IMR-90 (cell line): ENCODE measurements around the gene NRARP. TPM values are rescaled to one million over a fixed set of nuclear protein-coding genes. Genes with fewer than 3 reads are reported as not detected.

ENCODE experiments used
- ATAC-seq: fragments of 200-7000 bp; cut with Tn5 transposase; 2 replicates; pipeline ENCODE4 v1.9.1; 2020; ENCODE audit warnings: low read depth, mild to moderate bottlenecking, moderate library complexity
- BruUV-seq: library from RNA; stranded (reverse); fragments of 400-500 nt; replicated peaks from 2 replicates; lab custom pipeline; 2021; lab: Mats Ljungman, UMichigan
- CTCF ChIA-PET: fragments of 300-600 bp; formaldehyde crosslinking; extraction: SDS; loops from one replicate; lab custom pipeline; 2021; ENCODE audit warnings: antibody characterized with exemption; lab: Yijun Ruan, JAX
- POLR2A ChIA-PET: fragments of 300-600 bp; sonication (Branson Sonifier 250); formaldehyde crosslinking; loops from one replicate; lab custom pipeline; 2022; ENCODE audit warnings: antibody characterized with exemption; ENCODE audit not compliant: unreplicated experiment; lab: Charles Lee
- DNase-seq: peaks from one replicate; pipeline ENCODE4 v3.0.0; 2013
- H2AFZ ChIP-seq: replicated peaks from 2 replicates; pipeline ENCODE3; 2013; ENCODE audit warnings: low read length, mild to moderate bottlenecking; ENCODE audit not compliant: poor library complexity
- H2AK5ac ChIP-seq: 2 replicates; pipeline ENCODE4 v1.6.1; 2013; ENCODE audit warnings: low read depth, low read length, inconsistent platforms
- H2AK9ac ChIP-seq: replicated peaks from 2 replicates; pipeline ENCODE3; 2013; ENCODE audit warnings: mild to moderate bottlenecking, low read depth, low read length, moderate library complexity; ENCODE audit not compliant: poor library complexity
- H2BK120ac ChIP-seq: 2 replicates; pipeline ENCODE4 v1.6.1; 2013; ENCODE audit warnings: low read depth, low read length, inconsistent platforms
- H2BK15ac ChIP-seq: 3 replicates; pipeline ENCODE4 v1.6.1; 2013; ENCODE audit warnings: low read depth, low read length, inconsistent platforms
- H2BK20ac ChIP-seq: 2 replicates; pipeline ENCODE4 v1.6.1; 2013; ENCODE audit warnings: low read depth, mild to moderate bottlenecking, inconsistent platforms, low read length, moderate library complexity
- H2BK5ac ChIP-seq: 2 replicates; pipeline ENCODE4 v1.6.1; 2013; ENCODE audit warnings: mild to moderate bottlenecking, low read depth, low read length, inconsistent platforms; ENCODE audit not compliant: poor library complexity, severe bottlenecking
- H3K14ac ChIP-seq: replicated peaks from 2 replicates; pipeline ENCODE4 v1.6.1; 2013; ENCODE audit warnings: low read depth, low read length, inconsistent platforms
- H3K18ac ChIP-seq: 2 replicates; pipeline ENCODE4 v1.6.1; 2013; ENCODE audit warnings: low read depth, low read length, control low read depth
- H3K23ac ChIP-seq: 2 replicates; pipeline ENCODE4 v1.6.1; 2013; ENCODE audit warnings: low read depth, low read length, inconsistent platforms
- H3K27ac ChIP-seq: 2 replicates; pipeline ENCODE4 v1.5.1; 2013; ENCODE audit warnings: mild to moderate bottlenecking, control low read depth, low read length; ENCODE audit not compliant: insufficient read depth
- H3K27me3 ChIP-seq: 2 replicates; pipeline ENCODE4 v1.6.1; 2013; ENCODE audit warnings: low read length; ENCODE audit not compliant: control insufficient read depth, insufficient read depth
- H3K36me3 ChIP-seq: 2 replicates; pipeline ENCODE4 v1.6.1; 2013; ENCODE audit warnings: low read length, mixed read lengths; ENCODE audit not compliant: control insufficient read depth, insufficient read depth
- H3K4ac ChIP-seq: 2 replicates; pipeline ENCODE4 v1.6.1; 2013; ENCODE audit warnings: low read depth, low read length, inconsistent platforms
- H3K4me1 ChIP-seq: 2 replicates; pipeline ENCODE4 v1.6.1; 2013; ENCODE audit warnings: low read length, mixed read lengths; ENCODE audit not compliant: control insufficient read depth, insufficient read depth
- H3K4me2 ChIP-seq: 2 replicates; pipeline ENCODE4 v1.6.1; 2013; ENCODE audit warnings: low read depth, mild to moderate bottlenecking, control low read depth, low read length, moderate library complexity
- H3K4me3 ChIP-seq: 2 replicates; pipeline ENCODE4 v1.5.1; 2013; ENCODE audit warnings: low read depth, mild to moderate bottlenecking, control low read depth, low read length, moderate library complexity; ENCODE audit not compliant: insufficient read depth
- H3K56ac ChIP-seq: 2 replicates; pipeline ENCODE4 v1.6.1; 2013; ENCODE audit warnings: low read length, inconsistent platforms; ENCODE audit not compliant: insufficient read depth; ENCODE audit errors: extremely low read depth
- H3K79me1 ChIP-seq, 2 experiments: 2 replicates each; pipeline ENCODE4 v1.6.1; 2013; ENCODE audit warnings: low read length in 2 of 2, inconsistent platforms in 1 of 2, low read depth in 1 of 2
- H3K9ac ChIP-seq: 2 replicates; pipeline ENCODE4 v1.6.1; 2013; ENCODE audit warnings: low read depth, low read length, control low read depth
- H3K9me1 ChIP-seq: 2 replicates; pipeline ENCODE4 v1.6.1; 2013; ENCODE audit warnings: low read length, inconsistent platforms; ENCODE audit not compliant: insufficient read depth
- H3K9me3 ChIP-seq: 2 replicates; pipeline ENCODE4 v1.6.1; 2013; ENCODE audit warnings: low read length; ENCODE audit not compliant: control insufficient read depth, insufficient read depth
- H4K20me1 ChIP-seq: 2 replicates; pipeline ENCODE4 v1.6.1; 2013; ENCODE audit warnings: low read length, inconsistent platforms; ENCODE audit not compliant: insufficient read depth
- H4K5ac ChIP-seq: 2 replicates; pipeline ENCODE4 v1.6.1; 2013; ENCODE audit warnings: mild to moderate bottlenecking, low read depth, low read length, control low read depth
- H4K8ac ChIP-seq, 2 experiments: 2 replicates each; pipeline ENCODE4 v1.6.1; 2013; ENCODE audit warnings: low read depth in 2 of 2, low read length in 2 of 2, control low read depth in 1 of 2, inconsistent platforms in 1 of 2
- H4K91ac ChIP-seq: 2 replicates; pipeline ENCODE4 v1.6.1; 2013; ENCODE audit warnings: low read depth, low read length, inconsistent platforms; ENCODE audit not compliant: insufficient read depth
- BHLHE40 ChIP-seq: fragments of 150-350 bp; IDR thresholded peaks from 2 replicates; pipeline ENCODE4 v1.6.1; 2016; ENCODE audit warnings: mild to moderate bottlenecking, low read depth, low read length
- CEBPB ChIP-seq: IDR thresholded peaks from 2 replicates; pipeline ENCODE4 v1.6.1; 2012; ENCODE audit warnings: low read depth, low read length, improper control_type of control experiment
- CHD1 ChIP-seq: IDR thresholded peaks from 2 replicates; pipeline ENCODE4 v1.6.1; 2012; ENCODE audit warnings: low read depth, low read length, improper control_type of control experiment
- CTCF ChIP-seq: conservative IDR thresholded peaks from 2 replicates; pipeline ENCODE4 v1.5.1; 2012; ENCODE audit warnings: mild to moderate bottlenecking, low read depth, low read length, improper control_type of control experiment
- ELK1 ChIP-seq: fragments of 150-350 bp; IDR thresholded peaks from 2 replicates; pipeline ENCODE4 v1.6.1; 2016; ENCODE audit warnings: low read depth, mild to moderate bottlenecking, low read length, moderate library complexity, borderline replicate concordance
- FOS ChIP-seq: fragments of 150-350 bp; IDR thresholded peaks from 2 replicates; pipeline ENCODE4 v1.6.1; 2016; ENCODE audit warnings: low read depth, low read length
- MAFK ChIP-seq: IDR thresholded peaks from 2 replicates; pipeline ENCODE4 v1.6.1; 2012; ENCODE audit warnings: low read depth, low read length, improper control_type of control experiment
- MAZ ChIP-seq: IDR thresholded peaks from 2 replicates; pipeline ENCODE4 v1.6.1; 2012; ENCODE audit warnings: low read depth, mild to moderate bottlenecking, low read length, improper control_type of control experiment, moderate library complexity, borderline replicate concordance
- MXI1 ChIP-seq: IDR thresholded peaks from 2 replicates; pipeline ENCODE4 v1.6.1; 2012; ENCODE audit warnings: low read depth, mild to moderate bottlenecking, low read length, moderate library complexity, borderline replicate concordance
- NFE2L2 ChIP-seq: fragments of 150-350 bp; IDR thresholded peaks from 2 replicates; pipeline ENCODE4 v1.6.1; 2016; ENCODE audit warnings: low read depth, mild to moderate bottlenecking, low read length
- RAD21 ChIP-seq: IDR thresholded peaks from 2 replicates; pipeline ENCODE4 v1.6.1; 2012; ENCODE audit warnings: low read length, improper control_type of control experiment
- RFX5 ChIP-seq: IDR thresholded peaks from 2 replicates; pipeline ENCODE4 v1.8.0; 2012; ENCODE audit warnings: low read depth, mild to moderate bottlenecking, low read length, moderate library complexity
- SMC3 ChIP-seq: fragments of 150-350 bp; IDR thresholded peaks from 2 replicates; pipeline ENCODE4 v1.6.1; 2016; ENCODE audit warnings: low read depth, mild to moderate bottlenecking, antibody characterized with exemption, low read length, moderate library complexity
- USF2 ChIP-seq: fragments of 150-350 bp; IDR thresholded peaks from 2 replicates; pipeline ENCODE4 v1.6.1; 2017; ENCODE audit warnings: mild to moderate bottlenecking, antibody characterized with exemption, low read length, low read depth
- WGBS, 2 experiments: methylation state at CpG; one replicate each; pipeline versions ENCODE4 v1.1.5 to v1.1.7; 2013; ENCODE audit warnings: missing lambda C conversion rate in 2 of 2; ENCODE audit not compliant: insufficient read length in 1 of 2; ENCODE audit errors: extremely low coverage in 2 of 2; 5-methylcytosine and 5-hydroxymethylcytosine counted together
- dilution Hi-C: fragments of 300-500 bp; cut with HindIII; formaldehyde crosslinking; loops from one replicate; pipeline ENCODE4 v1.14.3; 2018; ENCODE audit warnings: low sequenced_read_pairs; ENCODE audit not compliant: unreplicated experiment
- in situ Hi-C: fragments of 300-500 bp; cut with MboI; formaldehyde crosslinking; loops from 3 replicates; pipeline ENCODE4 v1.14.3; 2019; ENCODE audit warnings: low sequenced_read_pairs, inconsistent platforms, mixed read lengths
- intact Hi-C: fragments of 100-400 bp; cut with micrococcal nuclease; formaldehyde crosslinking; loops from 2 replicates; pipeline ENCODE4 v1.10.0; 2022
- polyA plus RNA-seq, 3 experiments: library from polyadenylated mRNA; depleted of rRNA; stranded (reverse); fragments of >200 nt; gene quantifications; 2 replicates each; pipeline ENCODE4 v1.2.3, GENCODE V29; 2012; ENCODE audit warnings: low replicate concordance in 1 of 3
- total RNA-seq: library from RNA; depleted of rRNA; stranded (reverse); fragments of >200 nt; gene quantifications from 2 replicates; pipeline ENCODE4 v1.2.3, GENCODE V29; 2012

Gene NRARP
- total and polyA plus RNA-seq, 2 of the 4 experiments (the other 2 are of a cell fraction): 0.15 TPM; not detected in 1

- no peak overlapping the region for H3K14ac ChIP-seq
- H4K5ac ChIP-seq: no peak overlapping the region
- H2BK5ac ChIP-seq: no peak overlapping the region
- H2AK9ac ChIP-seq: peak overlapping the region; percentile 57
- POLR2A ChIA-PET: no interaction called here
- no peak overlapping the region for H2BK20ac ChIP-seq
- H3K27me3 ChIP-seq: peaks cover 24% of the 10 kb centered on the region
- peaks cover 3% of the 10 kb centered on the region for H3K4me1 ChIP-seq
- H3K18ac ChIP-seq: no peak overlapping the region
- no peaks in the 10 kb centered on the region for H3K9me1 ChIP-seq
- DNase-seq (no peak), ATAC-seq (peak; percentile 68)
- 0 out of 2 replicates have a peak overlapping the region, but pooled peaks have one; percentile 26 for H3K4me2 ChIP-seq
- no peak overlapping the region for H3K4ac ChIP-seq
- 12% methylated on average over 55 of the region's 78 CpGs; no CpG with 5 or more reads in 1 of the 2 experiments for WGBS, 2 experiments
- H3K79me1 ChIP-seq: no peaks in the 10 kb centered on the region
- in situ Hi-C loops (no loop called here), dilution Hi-C loops (no loop called here), intact Hi-C loops (no loop called here)
- H2AFZ ChIP-seq: peak overlapping the region; percentile 92
- H3K9me3 ChIP-seq: no peaks in the 10 kb centered on the region
- no TSS peak for BruUV-seq
- H2AK5ac ChIP-seq: no peak overlapping the region
- no peak overlapping the region for H2BK120ac ChIP-seq
- no peaks in the 10 kb centered on the region for H3K36me3 ChIP-seq
- H3K9ac ChIP-seq: no peak overlapping the region
- no peak overlapping the region for H2BK15ac ChIP-seq
- no peak overlapping the region for H3K56ac ChIP-seq
- peaks cover 4% of the 10 kb centered on the region; the same call in 1 of the 2 replicates for H4K20me1 ChIP-seq
- CTCF ChIA-PET: interaction anchor here (1.0 to 1.5 kb wide), 3 partner anchors 10 to 232 kb away, joined by 3 to 4 read pairs (median 3); no protein-coding TSS in a partner anchor
- H3K23ac ChIP-seq: no peak overlapping the region
- H3K4me3 ChIP-seq: peak overlapping the region; percentile 56
- no peak overlapping the region for H3K27ac ChIP-seq
- H4K91ac ChIP-seq: no peak overlapping the region
- H4K8ac ChIP-seq: 0 out of 4 replicates have a peak overlapping the region, but pooled peaks of 1 of the 2 experiments have one; percentile 25
- TF ChIP-seq RAD21 (peak; percentile 28; the same call in 1 of the 2 replicates), MAZ (no peak), MAFK (no peak), BHLHE40 (no peak), CTCF (peak; percentile 53), SMC3 (0 out of 2 replicates have a peak, but pooled peaks have one; percentile 18), FOS (no peak), MXI1 (no peak), RFX5 (no peak), USF2 (no peak), CEBPB (no peak), CHD1 (no peak), ELK1 (no peak), NFE2L2 (no peak)
These were observed 529 bp upstream of the NRARP start for GRCh38 chr9:137302449-137303150.
